Activated B cell treated with CpG ODN at 0.5 μM for 24 hours (primary cell): ENCODE results near the gene PICALM. TPM values are rescaled to one million over a fixed set of nuclear protein-coding genes. Genes with fewer than 3 reads are reported as not detected.

ENCODE experiments used
- ATAC-seq: fragments of 200-7000 bp; cut with Tn5 transposase; one replicate; pipeline ENCODE4 v1.10.0; 2021; ENCODE audit warnings: low read depth, mild to moderate bottlenecking, moderate library complexity
- CTCF ChIA-PET: fragments of 350-600 bp; sonication (Branson Sonifier 250); formaldehyde crosslinking; loops from one replicate; lab custom pipeline; 2021; ENCODE audit warnings: antibody characterized with exemption; lab: Charles Lee
- POLR2A ChIA-PET: fragments of 350-600 bp; sonication (Branson Sonifier 250); formaldehyde crosslinking; loops from one replicate; lab custom pipeline; 2021; ENCODE audit warnings: antibody characterized with exemption; lab: Charles Lee
- DNase-seq: peaks from one replicate; pipeline ENCODE4 v3.0.0; 2022
- H3K27ac Mint-ChIP-seq: one replicate; pipeline ENCODE4 v1.8.0; 2020; ENCODE audit warnings: mixed read lengths
- H3K27me3 Mint-ChIP-seq: one replicate; pipeline ENCODE4 v1.8.0; 2021; ENCODE audit warnings: mixed read lengths
- H3K36me3 Mint-ChIP-seq: one replicate; pipeline ENCODE4 v1.8.0; 2021; ENCODE audit warnings: low read depth, mixed read lengths
- H3K4me1 Mint-ChIP-seq: one replicate; pipeline ENCODE4 v1.8.0; 2021; ENCODE audit warnings: mixed read lengths
- H3K4me3 Mint-ChIP-seq: one replicate; pipeline ENCODE4 v1.8.0; 2020; ENCODE audit warnings: mild to moderate bottlenecking, mixed read lengths
- H3K9me3 Mint-ChIP-seq: one replicate; pipeline ENCODE4 v1.8.0; 2020; ENCODE audit warnings: mixed read lengths
- CTCF ChIP-seq: fragments of 200-600 bp; IDR thresholded peaks from one replicate; pipeline ENCODE4 v1.8.0; 2022; ENCODE audit warnings: antibody characterized with exemption, mild to moderate bottlenecking
- intact Hi-C: fragments of 100-400 bp; cut with micrococcal nuclease; formaldehyde crosslinking; loops from one replicate; pipeline ENCODE4 v1.15.1; 2024
- total RNA-seq: library from RNA; stranded (reverse); gene quantifications from 2 replicates; pipeline ENCODE4 v1.2.3, GENCODE V29; 2022

Gene PICALM
- total RNA-seq, 1 donor from 2014 or later = 139 TPM

- ATAC-seq = no peak
- no peak overlapping the region for H3K4me3 Mint-ChIP-seq
- no peaks in the 10 kb centered on the region for H3K27me3 Mint-ChIP-seq
- H3K27ac Mint-ChIP-seq = no peak overlapping the region
- no peak for TF ChIP-seq CTCF
- H3K36me3 Mint-ChIP-seq = peaks cover 25% of the 10 kb centered on the region
- intact Hi-C loops = no loop called here
- POLR2A ChIA-PET = no interaction called here
- CTCF ChIA-PET = no interaction called here
- no peak for DNase-seq
- H3K9me3 Mint-ChIP-seq = peaks cover 5% of the 10 kb centered on the region
- H3K4me1 Mint-ChIP-seq = no peaks in the 10 kb centered on the region
Observed at GRCh38 chr11:85951049-85951405, 117.9 kb downstream of the PICALM start.

GRCh38 chr11:85950317-85951048, 118.4 kb downstream of the PICALM start:
- TF ChIP-seq CTCF = no peak
- intact Hi-C loops = no loop called here
- H3K4me1 Mint-ChIP-seq = no peaks in the 10 kb centered on the region
- no peak overlapping the region for H3K4me3 Mint-ChIP-seq
- no peak for ATAC-seq
- no peaks in the 10 kb centered on the region for H3K27me3 Mint-ChIP-seq
- no peak for DNase-seq
- H3K36me3 Mint-ChIP-seq = peaks cover 21% of the 10 kb centered on the region
- peaks cover 10% of the 10 kb centered on the region for H3K9me3 Mint-ChIP-seq
- ChIA-PET CTCF (no interaction called here), POLR2A (no interaction called here)
- H3K27ac Mint-ChIP-seq = no peak overlapping the region

GRCh38 chr11:85949798-85950197, 119.1 kb downstream of the PICALM start:
- POLR2A ChIA-PET = no interaction called here
- intact Hi-C loops = no loop called here
- Mint-ChIP-seq H3K27me3 (no peaks in the 10 kb centered on the region), H3K36me3 (peaks cover 16% of the 10 kb centered on the region), H3K27ac (no peak overlapping the region), H3K4me1 (no peaks in the 10 kb centered on the region), H3K9me3 (peaks cover 15% of the 10 kb centered on the region), H3K4me3 (no peak overlapping the region)
- CTCF ChIA-PET = no interaction called here
- TF ChIP-seq CTCF = no peak
- ATAC-seq (no peak), DNase-seq (no peak)

- Mint-ChIP-seq H3K27me3 (no peaks in the 10 kb centered on the region), H3K4me3 (no peak overlapping the region), H3K27ac (no peak overlapping the region), H3K36me3 (peaks cover 8% of the 10 kb centered on the region), H3K4me1 (no peaks in the 10 kb centered on the region), H3K9me3 (peaks cover 17% of the 10 kb centered on the region)
- intact Hi-C loops = no loop called here
- ChIA-PET CTCF (no interaction called here), POLR2A (no interaction called here)
- ATAC-seq = no peak
- TF ChIP-seq CTCF = no peak
- no peak for DNase-seq
Observed at GRCh38 chr11:85948884-85949283, 120.0 kb downstream of the PICALM start.

GRCh38 chr11:85947431-85948272, 121.2 kb downstream of the PICALM start:
- no peak for TF ChIP-seq CTCF
- H3K27me3 Mint-ChIP-seq = no peaks in the 10 kb centered on the region
- DNase-seq = no peak
- H3K9me3 Mint-ChIP-seq = peaks cover 17% of the 10 kb centered on the region
- intact Hi-C loops = no loop called here
- no peak for ATAC-seq
- CTCF ChIA-PET = no interaction called here
- H3K4me3 Mint-ChIP-seq = no peak overlapping the region
- POLR2A ChIA-PET = no interaction called here
- no peaks in the 10 kb centered on the region for H3K4me1 Mint-ChIP-seq
- H3K36me3 Mint-ChIP-seq = no peaks in the 10 kb centered on the region
- H3K27ac Mint-ChIP-seq = no peak overlapping the region
